CD4-positive, alpha-beta T cell treated with Interleukin-15 for 4 hours (primary cell): ENCODE data around the gene GSS.
A peak's percentile ranks its signal among the peaks of the same experiment; 100 is the strongest.

ENCODE experiments used
- DNase-seq: peaks from one replicate; pipeline ENCODE4 v3.0.0-alpha.2; 2020; ENCODE audit warnings: low spot score

GSS gene

DNA sequence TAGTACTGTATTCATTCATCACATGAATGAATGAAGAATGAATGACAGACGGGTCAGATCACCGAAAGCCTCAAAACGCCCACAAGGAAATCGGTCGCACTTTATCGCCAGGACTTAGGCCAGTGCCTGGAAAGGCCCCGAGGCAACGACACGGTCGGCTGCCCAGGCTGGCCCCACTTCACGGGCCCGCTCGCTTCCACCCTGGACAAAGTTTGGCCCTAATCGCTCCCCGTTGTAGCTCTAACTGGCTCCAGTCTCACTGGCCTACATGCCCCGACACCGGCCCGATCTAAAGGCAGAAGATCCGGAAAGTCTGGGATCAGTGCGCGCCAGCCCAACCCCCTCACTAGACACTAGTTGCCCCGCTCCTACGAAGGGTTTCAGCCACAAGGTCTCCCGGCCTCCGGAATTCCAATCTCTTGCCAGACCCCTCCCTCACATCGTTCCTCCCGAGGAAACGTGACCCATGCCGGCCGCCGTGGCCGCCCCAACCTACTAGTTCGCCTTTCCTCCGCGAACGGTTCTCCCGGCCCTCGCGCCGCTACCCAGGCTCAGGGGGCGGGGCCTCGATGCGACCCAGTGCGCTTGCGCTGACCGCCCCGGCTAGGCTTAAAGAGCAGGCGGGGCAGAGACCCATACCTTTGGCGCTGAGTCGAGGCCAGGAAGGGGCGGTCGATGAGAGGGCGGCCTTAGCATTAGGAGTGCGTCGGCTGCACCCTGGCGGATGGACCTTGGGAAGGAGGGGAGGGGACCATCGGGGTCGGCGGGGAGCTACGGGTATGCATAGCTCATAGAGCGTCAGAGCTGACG, at the start of gene GSS, which contains the start of gene MYH7B:
Gene GSS, minus strand, starts transcription at position 576 of the 810 bp plus-strand sequence. CDS start 3,954 bp downstream, outside the sequence.
Gene MYH7B, plus strand, starts transcription at position 638 of the 810 bp plus-strand sequence. CDS start 22,138 bp downstream, outside the sequence.
- peak; percentile 96 for DNase-seq

DNA sequence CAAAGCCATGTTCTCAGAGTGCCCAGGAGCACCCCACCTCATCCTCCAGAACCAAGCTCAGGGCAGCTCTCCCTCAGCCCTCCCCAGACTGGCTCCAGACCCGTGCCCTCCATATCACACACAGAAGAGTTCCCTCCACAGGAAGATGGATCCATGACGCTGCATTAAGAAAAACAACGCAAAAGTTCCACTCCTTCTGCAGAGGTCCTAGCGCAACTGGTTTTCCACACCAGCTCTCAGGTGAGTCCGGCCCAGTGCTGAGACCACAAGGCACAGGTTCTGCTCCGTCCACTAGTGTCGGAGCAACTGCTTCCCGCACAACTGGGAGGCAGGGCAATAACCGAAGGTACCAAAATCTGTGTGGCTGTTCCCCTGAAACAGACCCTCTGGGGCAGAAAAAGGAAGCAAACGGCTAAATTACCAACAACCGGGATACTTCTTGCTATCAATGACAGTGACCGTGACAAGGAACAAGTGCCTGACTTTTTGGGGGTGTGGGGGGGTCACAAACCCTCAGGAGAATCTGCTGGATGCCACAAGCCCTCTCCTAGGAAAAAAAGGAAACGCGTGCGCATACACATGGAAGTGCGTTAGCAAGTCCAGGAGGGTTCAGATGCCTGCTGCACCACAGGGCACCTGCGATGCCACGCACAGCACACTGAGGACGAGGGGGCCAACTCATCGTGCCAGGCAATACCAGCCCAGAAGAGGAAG, 49.3 kb upstream of the GSS start:
- DNase-seq: no peak

DNA sequence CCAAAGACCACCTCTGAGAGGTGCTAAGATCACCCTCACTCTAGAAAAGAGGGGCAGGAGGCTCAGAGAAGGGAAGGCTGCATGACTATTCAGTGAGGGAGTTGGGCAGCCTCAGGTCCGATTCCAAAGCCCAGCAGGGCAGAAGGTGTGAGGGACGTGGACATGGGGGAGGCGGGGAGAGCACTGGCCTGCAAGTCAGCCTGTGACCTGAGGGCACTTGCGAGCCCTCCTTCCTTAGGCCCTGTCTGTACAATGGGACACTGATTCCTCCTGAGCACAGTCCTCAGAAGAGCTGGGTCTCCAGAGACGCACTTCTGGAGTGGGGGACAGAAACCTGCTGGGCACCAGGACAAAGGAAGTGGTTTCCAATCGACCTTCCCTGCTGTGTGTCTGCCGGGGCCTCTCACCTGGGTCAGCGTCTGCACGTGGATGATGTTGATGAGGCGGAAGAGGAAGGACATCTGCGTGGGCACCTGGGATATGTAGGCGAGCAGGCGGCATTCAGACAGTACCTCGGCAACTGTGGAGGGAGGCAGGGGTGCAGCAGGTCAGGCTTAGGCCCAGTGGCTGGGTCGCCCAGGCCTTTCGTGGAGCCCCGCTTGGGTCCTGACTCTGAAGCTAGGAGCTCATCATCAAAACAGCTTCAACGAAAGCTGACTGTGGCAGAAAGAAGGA, 48.6 kb upstream of the GSS start:
- DNase-seq: no peak

DNA sequence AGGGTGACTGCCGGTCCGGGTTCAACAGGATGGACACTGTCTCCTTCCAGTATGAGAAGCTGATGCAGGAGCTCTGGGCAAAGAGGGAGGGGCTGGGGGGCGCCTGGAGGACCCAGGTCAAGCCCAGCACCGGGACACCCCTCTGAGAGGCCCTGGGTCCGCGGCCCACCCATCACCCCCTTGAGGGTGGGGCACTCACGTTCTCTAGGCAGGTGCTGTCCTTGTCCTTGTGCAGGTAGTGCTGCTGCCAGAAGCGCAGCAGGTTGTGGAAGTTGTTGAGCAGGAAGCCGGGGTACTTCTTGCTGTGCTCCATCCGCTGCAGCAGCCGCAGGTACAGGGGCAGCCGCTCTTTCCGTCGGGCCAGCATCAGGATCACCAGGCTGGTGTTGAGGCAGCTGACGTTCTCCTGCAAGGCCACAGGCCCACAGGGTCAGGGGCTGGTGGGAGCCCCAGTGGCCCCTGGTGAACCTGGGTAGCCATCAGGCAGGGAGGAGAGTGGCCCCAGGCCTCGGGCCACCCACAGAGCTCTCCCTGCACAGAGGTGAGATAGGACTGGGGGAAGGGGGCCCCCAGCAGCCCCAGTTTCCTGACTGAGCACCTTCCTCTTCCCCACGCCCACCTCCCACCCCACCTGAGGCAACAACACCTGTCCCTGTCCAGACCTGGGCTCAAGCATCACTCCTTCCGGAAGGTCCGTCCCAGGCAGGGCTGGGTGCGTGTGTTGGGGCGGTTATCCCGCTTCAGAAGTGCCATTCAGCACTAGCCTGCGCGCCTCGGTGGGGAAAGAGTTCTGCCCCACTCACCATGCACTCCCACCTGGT, 47.8 kb upstream of the GSS start:
- no peak for DNase-seq

DNA sequence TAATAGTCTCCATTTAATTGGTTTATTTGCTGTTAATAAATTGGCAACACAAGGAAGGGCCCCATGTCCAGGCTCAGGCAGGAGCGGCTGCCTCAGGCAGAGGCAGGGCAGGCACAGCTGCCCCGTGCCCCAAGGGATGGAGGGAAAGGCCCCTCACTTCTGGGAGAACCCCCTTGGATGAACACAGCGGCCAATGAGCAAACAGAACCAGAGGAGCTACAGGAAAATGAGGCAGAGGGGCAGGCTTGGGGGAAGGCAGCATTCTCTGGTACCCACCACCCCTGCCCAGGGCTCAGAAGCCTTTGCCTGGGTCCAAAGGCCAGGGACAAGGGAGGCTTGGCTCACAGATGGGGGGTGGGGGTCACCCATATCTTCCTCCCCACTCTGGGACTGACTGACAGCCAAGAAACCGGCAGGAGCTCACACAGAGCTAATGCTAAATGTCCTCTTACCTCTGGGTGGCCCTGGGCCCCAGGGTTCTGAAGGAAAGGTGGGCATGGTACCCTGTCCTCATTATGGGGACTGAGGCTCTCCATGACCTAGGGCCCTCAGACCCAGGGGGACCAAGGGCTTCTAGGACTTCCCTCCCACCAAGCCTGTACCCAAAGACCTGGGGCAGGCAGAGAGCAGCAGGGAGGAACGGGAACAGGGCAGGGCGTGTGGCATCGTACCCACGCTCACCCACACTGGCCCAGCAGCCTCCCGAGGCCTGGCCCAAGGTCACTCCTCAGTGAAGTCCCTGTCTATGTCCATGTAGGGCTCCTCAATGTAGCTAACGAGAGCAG, 47.0 kb upstream of the GSS start:
- no peak for DNase-seq

DNA sequence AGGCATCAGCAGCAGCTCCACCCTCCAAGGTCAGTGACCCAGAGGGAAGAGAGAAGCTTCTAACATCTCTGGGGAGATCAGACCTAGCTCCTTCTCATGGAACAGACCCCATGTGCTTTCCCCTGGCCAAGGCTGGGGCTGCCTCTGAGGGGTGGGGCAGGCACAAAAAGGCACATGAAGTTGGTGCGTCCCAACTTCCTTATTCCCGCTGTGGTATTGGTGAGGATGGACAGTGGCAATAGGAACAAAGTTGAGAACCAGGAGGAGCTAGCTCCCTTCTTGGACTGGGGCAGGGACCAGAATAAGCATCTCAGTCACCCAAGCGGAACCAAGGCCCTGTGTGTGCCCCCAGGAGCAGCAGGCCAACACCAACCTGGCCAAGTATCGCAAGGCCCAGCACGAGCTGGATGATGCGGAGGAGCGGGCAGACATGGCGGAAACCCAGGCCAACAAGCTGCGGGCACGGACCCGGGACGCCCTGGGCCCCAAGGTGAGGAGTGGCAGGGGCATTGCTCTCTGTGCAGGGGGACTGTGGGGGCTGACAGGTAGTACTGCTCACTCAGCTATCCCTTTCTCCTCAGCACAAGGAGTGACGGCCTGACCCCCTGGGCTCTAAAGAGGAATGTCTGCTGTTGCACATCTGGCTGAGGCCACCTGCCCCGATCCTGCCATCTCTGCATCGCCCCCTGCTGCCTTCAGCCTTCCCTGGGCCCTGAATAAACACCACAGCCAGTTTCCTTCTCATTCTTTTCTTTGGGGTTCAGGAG, 46.2 kb upstream of the GSS start:
- DNase-seq: no peak

DNA sequence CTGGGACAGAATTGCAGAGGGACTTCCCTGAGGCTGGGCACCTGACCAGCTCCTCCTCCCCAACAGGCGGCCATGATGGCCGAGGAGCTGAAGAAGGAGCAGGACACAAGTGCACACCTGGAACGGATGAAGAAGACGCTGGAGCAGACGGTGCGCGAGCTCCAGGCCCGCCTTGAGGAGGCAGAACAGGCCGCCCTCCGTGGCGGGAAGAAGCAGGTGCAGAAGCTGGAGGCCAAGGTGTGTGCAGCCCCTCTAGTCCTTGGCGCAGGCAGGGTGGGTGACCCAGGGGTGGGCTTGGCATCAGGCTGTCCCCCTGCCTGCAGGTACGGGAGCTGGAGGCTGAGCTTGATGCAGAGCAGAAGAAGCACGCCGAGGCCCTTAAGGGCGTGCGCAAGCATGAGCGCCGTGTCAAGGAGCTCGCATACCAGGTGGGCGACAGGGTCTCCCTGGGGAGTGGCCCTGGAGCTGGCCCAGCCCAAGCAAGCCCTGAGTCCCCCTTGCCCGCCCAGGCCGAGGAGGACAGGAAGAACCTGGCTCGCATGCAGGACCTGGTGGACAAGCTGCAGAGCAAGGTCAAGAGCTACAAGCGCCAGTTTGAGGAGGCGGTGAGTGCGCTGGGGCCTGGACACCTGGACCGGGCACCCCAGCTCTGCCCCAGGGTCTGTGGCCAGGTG, 45.5 kb upstream of the GSS start:
- no peak for DNase-seq

DNA sequence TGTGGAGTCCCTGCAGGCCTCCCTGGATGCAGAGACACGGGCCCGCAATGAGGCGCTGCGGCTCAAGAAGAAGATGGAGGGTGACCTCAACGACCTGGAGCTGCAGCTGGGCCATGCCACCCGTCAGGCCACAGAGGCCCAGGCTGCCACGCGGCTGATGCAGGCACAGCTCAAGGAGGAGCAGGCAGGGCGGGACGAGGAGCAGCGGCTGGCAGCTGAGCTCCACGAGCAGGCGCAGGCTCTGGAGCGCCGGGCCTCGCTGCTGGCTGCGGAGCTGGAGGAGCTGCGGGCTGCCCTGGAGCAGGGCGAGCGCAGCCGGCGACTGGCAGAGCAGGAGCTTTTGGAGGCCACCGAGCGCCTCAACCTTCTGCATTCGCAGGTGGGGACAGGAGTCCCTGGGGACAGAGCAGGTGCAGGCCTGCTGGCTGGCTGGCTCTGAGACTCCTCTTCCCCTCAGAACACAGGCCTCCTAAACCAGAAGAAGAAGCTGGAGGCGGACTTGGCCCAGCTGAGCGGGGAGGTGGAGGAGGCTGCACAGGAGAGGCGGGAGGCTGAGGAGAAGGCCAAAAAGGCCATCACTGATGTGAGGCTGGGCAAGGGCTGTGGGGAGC, 44.8 kb upstream of the GSS start:
- no peak for DNase-seq

DNA sequence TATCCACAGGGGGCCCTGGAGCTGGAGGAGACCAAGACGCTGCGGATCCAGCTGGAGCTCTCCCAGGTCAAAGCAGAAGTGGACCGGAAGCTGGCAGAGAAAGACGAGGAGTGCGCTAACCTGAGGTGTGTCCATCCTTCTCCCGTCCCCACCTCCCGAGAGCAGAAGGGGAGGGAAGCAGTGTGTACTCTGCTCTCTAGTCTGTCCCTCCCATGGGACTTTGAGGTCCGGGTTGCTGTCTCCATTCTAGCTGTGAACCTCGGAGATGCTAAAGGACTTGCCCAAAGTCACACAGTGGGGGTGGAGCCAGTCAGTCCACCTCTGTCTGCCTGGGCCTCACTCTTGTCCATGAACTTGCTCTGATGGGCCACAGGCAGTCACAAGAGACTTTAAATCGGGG, 44.2 kb upstream of the GSS start:
- DNase-seq: no peak

DNA sequence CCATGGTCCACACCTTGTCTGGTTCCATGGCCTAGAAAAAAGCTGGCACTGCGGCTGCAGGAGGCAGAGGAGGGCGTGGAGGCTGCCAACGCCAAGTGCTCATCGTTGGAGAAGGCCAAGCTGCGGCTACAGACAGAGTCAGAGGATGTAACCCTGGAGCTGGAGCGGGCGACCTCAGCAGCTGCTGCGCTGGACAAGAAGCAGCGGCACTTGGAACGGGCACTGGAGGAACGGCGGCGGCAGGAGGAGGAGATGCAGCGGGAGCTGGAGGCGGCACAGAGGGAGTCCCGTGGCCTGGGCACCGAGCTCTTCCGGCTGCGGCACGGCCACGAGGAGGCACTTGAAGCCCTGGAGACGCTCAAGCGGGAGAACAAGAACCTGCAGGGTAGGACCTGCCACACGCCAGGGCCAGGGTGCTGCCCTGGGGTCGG, 43.4 kb upstream of the GSS start:
- DNase-seq: no peak

DNA sequence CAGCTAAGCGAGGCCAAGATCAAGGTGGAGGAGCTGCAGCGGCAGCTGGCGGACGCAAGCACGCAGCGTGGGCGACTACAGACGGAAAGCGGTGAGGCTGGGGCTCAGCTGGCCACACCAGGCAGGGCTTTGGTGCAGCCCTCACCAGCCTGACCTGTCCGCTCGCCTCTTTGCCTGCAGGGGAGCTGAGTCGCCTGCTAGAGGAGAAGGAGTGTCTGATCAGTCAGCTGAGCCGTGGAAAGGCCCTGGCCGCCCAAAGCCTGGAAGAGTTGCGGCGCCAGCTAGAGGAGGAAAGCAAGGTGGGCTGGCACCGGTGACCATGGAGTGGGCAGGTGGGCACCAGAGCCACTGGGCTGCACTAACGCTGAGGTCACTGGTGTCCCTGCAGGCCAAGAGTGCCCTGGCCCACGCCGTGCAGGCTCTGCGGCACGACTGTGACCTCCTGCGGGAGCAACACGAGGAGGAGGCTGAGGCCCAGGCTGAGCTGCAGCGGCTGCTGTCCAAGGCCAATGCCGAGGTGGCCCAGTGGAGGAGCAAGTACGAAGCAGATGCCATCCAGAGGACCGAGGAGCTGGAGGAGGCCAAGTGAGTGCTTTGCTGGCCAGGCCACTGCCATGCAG, 42.8 kb upstream of the GSS start:
- no peak for DNase-seq

DNA sequence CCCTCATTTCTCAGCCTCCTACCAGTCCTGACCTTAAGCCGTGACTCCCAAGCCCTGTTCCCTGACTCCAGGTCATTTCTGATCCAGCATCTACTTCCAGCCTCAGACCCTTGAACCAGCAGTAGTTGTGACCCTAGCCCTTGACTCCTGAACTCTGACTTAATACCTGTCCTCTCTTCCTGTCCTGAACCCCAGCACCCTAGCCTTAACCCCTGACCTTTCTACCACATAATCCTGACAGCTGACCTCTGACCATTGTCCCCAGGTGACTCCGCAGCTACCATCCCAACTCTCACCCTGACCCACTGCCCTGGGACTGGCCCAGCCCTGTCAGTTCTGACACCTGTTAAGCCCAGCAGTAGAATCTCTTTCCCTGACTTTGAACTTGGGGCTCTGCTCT, 42.2 kb upstream of the GSS start:
- DNase-seq: no peak

DNA sequence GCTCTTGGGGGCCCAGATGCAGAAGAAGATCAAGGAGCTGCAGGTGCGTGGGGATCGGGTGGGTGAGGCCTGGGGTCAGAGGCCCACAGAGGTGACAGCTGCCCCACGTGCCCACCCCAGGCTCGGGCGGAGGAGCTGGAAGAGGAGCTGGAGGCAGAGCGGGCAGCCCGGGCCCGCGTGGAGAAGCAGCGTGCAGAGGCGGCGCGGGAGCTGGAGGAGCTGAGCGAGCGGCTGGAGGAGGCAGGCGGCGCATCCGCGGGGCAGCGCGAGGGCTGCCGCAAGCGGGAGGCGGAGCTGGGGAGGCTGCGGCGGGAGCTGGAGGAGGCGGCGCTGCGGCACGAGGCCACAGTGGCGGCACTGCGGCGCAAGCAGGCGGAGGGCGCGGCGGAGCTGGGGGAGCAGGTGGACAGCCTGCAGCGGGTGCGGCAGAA, 41.5 kb upstream of the GSS start:
- DNase-seq: no peak

DNA sequence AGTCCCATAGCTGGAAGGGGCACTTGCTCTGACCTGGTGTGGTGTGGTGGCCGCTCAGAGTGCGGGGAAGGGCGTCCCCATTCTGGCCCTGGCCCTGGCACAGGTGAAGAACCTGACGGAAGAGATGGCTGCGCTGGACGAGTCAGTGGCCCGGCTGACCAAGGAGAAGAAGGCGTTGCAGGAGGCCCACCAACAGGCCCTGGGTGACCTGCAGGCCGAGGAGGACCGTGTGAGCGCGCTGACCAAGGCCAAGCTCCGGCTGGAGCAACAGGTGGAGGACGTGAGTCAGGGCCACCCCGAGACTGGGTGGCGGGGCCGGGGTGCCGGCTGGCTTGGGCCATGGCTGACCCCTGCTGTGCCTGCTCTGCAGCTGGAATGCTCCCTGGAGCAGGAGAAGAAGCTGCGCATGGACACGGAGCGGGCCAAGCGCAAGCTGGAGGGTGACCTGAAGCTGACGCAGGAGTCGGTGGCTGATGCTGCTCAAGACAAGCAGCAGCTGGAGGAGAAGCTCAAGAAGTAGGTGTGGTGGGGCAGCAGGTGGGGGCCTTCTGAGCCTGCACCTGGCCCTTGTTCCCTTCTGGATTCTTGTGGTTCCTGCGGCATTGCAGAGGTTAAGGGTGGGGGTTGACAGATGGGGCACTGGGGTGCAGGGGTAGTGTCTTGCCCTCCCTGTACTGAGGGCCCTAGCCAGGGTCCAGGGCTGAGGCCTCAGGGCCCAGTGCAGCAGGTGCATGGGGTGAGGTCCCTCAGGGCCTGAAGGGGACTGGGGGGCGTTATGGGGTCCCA, 40.8 kb upstream of the GSS start:
- no peak for DNase-seq

DNA sequence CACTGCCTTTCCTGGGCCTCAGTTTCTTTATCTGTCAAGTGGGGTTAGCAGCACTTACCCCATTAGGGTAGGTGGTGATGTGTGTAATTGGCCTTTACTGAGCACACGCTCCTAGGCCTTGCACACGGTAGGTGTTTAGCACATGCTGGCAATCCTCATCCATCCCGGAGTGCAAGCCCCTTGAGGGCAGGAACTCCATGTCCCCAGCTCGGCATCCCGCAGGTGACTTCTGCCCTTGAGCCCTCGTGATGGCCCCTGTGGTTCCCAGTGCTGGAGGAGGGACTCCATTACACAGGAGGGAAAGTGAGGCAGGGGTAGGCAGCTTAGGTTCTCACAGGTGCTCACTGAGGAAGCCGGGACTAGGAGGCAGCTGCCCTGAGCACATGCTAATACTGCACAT, 40.1 kb upstream of the GSS start:
- DNase-seq: no peak

DNA sequence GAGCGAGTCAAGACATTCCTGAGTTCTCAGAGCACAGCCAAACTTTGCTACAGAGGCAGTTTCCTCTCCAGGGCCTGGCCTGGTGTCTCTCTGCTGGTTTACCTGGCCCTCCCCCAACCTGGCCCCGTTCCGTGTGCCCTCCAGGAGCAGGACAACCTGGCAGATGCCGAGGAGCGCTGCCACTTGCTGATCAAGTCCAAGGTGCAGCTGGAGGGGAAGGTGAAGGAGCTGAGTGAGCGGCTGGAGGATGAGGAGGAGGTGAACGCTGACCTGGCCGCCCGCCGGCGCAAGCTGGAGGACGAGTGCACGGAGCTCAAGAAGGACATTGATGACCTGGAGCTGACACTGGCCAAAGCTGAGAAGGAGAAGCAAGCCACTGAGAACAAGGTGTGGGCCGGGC, 39.6 kb upstream of the GSS start:
- no peak for DNase-seq

DNA sequence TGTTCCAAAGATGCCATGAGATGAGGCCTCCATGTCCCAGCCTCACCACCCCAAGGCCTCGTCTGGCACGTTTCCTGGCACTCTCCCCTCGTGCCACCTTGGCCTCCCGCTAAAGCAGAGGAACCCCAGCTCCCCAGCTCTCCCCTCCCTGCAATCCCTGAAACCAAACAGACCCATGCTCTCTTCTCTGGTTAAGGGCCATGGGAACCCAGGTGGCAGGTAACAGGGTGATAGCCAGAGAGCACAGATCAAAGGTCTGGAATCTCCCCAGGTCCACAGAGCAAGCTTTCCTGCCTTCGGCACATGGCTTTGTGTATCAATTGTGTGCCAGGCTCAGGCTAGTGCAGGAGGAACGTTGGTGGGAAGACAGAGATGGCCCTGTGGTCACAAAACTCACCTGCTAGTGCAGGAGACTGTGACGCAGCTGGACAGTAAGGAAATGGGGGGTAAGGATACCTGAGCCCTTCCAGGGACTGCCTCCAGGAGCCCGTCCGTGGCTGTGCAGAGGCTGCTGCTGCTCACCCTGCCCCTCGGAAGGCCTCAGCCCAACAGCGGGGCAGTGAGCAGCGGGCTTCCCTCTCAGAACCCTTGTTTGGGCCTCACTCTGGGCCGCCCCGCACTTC, 39.0 kb upstream of the GSS start:
- no peak for DNase-seq
